ENCODE data around the gene MMP8.

DNA sequence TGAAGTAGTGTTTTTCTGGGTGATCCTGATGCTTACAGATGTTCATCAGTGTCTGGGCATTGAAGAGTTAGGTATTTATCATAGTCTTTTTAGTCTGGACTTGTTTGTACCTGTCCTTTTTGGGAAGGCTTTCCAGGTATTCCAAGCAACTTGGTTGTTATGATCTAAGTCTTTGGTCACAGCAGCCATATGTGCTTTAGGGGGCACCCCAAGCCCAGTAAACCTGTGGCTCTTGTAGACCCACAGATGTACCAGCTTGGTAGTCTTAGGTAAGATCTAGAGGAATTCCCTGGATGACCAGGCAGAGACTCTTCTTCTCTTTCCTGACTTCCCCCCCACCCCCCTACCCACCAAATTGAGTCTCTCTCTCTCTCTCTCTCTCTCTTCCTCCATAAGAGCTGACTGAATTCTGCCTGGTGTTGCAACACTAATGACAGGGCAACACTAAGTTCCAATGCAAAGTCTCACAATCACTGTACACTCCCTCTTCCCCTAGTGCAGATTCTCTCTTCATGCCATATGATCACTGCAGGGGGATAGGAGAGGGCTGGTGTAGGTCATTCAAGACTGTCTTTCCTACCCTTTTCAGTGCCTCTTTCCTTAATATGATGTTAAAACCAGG, 24.5 kb upstream of the MMP8 start:
- TF ChIP-seq EP300 (IDR thresholded peaks at IDR 0.05; ENCODE audit: borderline replicate concordance) (no peak), TCF12 (IDR thresholded peaks at IDR 0.05; ENCODE audit: low read depth) (no peak), NFIC (IDR thresholded peaks at IDR 0.05) (no peak), CEBPB (IDR thresholded peaks at IDR 0.05) (no peak), RAD21 (IDR thresholded peaks at IDR 0.05; ENCODE audit: low read depth) (no peak), ZBTB7A (IDR thresholded peaks at IDR 0.05; ENCODE audit: low read depth) (no peak), CREB1 (IDR thresholded peaks at IDR 0.05; ENCODE audit: low read depth) (no peak)
- TF ChIP-seq, protein P1, sequence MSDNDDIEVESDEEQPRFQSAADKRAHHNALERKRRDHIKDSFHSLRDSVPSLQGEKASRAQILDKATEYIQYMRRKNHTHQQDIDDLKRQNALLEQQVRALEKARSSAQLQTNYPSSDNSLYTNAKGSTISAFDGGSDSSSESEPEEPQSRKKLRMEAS (IDR thresholded peaks at IDR 0.05), result no peak
- TF ChIP-seq, protein P2, sequence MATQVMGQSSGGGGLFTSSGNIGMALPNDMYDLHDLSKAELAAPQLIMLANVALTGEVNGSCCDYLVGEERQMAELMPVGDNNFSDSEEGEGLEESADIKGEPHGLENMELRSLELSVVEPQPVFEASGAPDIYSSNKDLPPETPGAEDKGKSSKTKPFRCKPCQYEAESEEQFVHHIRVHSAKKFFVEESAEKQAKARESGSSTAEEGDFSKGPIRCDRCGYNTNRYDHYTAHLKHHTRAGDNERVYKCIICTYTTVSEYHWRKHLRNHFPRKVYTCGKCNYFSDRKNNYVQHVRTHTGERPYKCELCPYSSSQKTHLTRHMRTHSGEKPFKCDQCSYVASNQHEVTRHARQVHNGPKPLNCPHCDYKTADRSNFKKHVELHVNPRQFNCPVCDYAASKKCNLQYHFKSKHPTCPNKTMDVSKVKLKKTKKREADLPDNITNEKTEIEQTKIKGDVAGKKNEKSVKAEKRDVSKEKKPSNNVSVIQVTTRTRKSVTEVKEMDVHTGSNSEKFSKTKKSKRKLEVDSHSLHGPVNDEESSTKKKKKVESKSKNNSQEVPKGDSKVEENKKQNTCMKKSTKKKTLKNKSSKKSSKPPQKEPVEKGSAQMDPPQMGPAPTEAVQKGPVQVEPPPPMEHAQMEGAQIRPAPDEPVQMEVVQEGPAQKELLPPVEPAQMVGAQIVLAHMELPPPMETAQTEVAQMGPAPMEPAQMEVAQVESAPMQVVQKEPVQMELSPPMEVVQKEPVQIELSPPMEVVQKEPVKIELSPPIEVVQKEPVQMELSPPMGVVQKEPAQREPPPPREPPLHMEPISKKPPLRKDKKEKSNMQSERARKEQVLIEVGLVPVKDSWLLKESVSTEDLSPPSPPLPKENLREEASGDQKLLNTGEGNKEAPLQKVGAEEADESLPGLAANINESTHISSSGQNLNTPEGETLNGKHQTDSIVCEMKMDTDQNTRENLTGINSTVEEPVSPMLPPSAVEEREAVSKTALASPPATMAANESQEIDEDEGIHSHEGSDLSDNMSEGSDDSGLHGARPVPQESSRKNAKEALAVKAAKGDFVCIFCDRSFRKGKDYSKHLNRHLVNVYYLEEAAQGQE (IDR thresholded peaks at IDR 0.05; ENCODE audit: low read depth), result no peak
